Muscle layer of duodenum (tissue), 2 donors: ENCODE measurements around the gene UVSSA.
"Not testable (repeated sequence)": the region's sequence is repeated elsewhere in the genome, so short reads cannot be mapped to it uniquely, and the experiment has no call there.

ENCODE experiments used
- H3K27ac ChIP-seq: one replicate; pipeline ENCODE4 v1.7.0; 2013; ENCODE audit warnings: mild to moderate bottlenecking, low read length
- H3K27me3 ChIP-seq: one replicate; pipeline ENCODE4 v1.7.0; 2013; ENCODE audit warnings: low read depth, mild to moderate bottlenecking, control low read depth, low read length
- H3K36me3 ChIP-seq, 2 donors: one replicate each; pipeline ENCODE4 v1.7.0; 2013; ENCODE audit warnings: low read length in 2 of 2, control low read depth in 1 of 2, mild to moderate bottlenecking in 1 of 2; ENCODE audit not compliant: insufficient read depth in 2 of 2, control insufficient read depth in 1 of 2
- H3K4me1 ChIP-seq, 2 donors: one replicate each; pipeline ENCODE4 v1.7.0; 2013; ENCODE audit warnings: low read length in 2 of 2, mild to moderate bottlenecking in 2 of 2, control low read depth in 1 of 2, moderate library complexity in 1 of 2; ENCODE audit not compliant: insufficient read depth in 2 of 2, control insufficient read depth in 1 of 2
- H3K4me3 ChIP-seq, 2 donors: one replicate each; pipeline ENCODE4 v1.7.0; 2013; ENCODE audit warnings: low read length in 2 of 2, low read depth in 1 of 2, mild to moderate bottlenecking in 1 of 2
- H3K9me3 ChIP-seq, 2 donors: one replicate each; pipeline ENCODE4 v1.7.0; 2013; ENCODE audit warnings: low read length in 2 of 2, control low read depth in 1 of 2, mild to moderate bottlenecking in 1 of 2; ENCODE audit not compliant: control insufficient read depth in 1 of 2
- donor health status: healthy.

The UVSSA gene

DNA sequence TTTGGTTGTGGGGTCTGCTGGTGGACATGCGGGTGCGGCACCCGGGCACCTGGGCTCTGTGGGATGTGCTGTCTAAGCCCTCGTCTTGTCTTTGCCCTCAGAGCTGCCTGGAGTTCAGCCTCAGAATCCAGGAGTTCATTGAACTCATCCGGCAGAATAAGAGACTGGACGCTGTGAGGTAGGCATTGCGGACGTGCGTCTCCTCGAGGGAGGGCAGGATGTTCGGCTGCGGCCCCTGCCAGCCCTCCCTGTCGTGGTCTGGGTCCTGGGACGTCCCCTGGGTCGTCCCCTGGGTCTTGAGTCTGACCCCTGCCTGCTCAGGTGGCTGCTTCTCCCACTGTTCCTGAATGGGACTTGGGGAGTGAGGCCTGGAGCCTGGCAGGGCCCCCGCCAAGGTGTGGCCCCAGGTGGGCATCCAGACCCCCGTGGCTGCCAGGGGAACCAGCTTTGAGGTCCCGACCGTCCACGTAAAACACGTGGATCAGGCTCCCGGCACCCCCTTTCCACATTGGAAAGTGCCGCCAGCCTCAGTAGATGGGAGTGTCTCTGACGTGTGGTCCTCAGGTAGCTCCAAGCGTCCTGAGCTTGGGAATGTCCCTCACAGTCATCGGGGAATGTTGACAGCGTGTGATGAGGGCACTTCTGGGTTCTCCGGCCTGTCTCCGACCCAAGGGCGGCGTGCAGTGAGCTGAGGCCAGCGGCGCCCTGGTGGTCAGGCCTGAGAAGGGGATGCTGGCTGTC, 19.3 kb upstream of the UVSSA start:
- Histone ChIP-seq H3K27ac (no peak overlapping the region), H3K4me1 (no peaks in the 10 kb centered on the region), H3K4me3 (no peak overlapping the region), H3K27me3 (no peaks in the 10 kb centered on the region), H3K9me3 (no peaks in the 10 kb centered on the region), H3K36me3 (peaks cover 17 to 69% of the 10 kb centered on the region in 2 donors)

DNA sequence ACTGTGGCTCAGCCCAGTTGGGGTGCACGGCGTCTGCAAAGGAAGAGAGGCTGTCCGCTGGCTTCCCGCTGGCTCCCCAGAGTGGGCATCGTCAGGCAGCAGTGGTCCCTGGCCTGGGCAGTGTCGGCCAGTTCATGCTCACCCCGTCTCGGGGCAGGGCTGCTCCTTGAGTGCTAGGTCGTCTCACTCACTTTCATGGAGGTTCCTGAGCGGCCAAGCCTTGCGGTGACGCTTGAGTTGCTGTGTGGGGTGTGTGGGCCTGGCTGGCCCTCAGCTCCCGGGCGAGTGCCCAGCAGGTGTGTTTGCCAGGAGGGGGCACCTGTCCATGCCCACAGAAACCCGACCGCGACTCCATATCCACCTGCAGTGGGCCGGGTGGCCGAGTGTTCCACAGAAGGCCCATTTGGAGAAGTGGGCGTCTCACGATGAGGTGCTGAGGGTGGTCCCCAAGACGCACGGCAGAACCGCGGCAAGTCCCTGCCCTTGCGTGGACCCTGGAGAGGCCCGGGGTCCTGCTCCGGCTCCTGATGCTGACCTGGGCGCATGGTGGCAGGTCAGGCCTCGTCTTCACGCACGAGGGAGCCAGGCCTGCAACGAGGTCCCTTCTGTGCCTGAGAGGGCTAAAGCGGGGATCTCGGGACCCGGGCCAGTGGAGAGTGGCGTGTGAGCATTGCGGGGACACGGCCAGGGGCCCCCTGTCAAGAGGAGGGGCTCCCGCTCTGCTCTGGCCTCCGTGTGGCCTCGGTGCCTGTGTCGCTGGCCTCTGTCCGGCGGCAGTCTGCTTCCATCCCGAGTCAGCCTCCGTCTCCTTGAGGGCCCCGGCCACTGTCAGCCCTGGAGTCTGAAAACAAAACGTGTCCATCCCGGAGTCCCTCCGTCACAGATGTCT, 18.5 kb upstream of the UVSSA start:
- peaks cover 12 to 69% of the 10 kb centered on the region in 2 donors for H3K36me3 ChIP-seq
- no peaks in the 10 kb centered on the region for H3K9me3 ChIP-seq
- no peaks in the 10 kb centered on the region for H3K4me1 ChIP-seq
- H3K27me3 ChIP-seq, result no peaks in the 10 kb centered on the region
- H3K27ac ChIP-seq, result no peak overlapping the region
- no peak overlapping the region for H3K4me3 ChIP-seq

DNA sequence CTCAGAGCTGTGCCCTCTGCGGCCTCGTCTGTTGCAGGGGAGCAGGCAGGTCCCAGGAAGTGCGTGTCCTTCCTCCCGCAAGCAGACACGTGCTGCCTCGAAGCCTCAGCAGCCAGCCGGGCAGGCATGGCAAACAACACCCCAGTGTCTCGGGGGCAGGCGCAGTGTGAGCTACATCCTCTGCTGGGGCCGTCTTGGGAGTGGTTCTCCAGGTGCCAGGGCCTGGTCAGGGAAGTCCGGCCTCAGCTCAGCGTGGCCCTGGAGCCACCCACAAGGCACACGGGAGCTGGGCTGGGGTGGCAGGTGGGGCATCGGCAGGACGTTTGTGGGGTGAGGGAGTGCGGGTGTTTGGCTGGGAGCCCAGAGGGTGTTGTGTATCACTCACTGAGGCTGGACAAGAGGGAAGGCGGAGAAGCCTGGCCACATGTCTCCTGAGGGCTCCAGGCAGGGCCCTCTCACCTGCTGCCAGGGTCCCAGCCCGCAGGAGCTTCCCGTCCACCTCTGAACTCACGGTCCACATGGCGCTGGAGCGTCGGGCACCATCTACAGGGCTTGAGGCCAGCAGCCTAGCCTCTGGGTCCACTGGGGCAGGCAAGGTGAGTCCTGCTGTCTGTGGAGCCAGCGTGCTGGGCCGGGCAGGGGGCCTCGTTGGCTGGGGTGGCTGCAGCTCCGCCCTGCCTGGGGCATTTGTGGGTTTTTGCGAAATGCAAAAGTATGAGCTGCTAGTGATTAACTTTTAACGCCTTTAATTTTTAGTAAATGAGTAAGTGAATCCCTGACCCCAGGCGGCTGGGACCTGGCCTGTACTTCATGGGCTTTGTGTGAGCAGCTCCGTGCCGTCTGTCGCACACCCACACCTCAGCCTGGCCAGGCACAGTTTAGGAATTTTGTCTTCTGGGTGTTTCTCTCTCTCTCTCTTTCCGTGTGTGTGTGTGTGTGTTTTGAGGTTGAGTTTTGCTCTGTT, 17.3 kb upstream of the UVSSA start:
- Histone ChIP-seq H3K4me1 (no peaks in the 10 kb centered on the region), H3K4me3 (no peak overlapping the region)

DNA sequence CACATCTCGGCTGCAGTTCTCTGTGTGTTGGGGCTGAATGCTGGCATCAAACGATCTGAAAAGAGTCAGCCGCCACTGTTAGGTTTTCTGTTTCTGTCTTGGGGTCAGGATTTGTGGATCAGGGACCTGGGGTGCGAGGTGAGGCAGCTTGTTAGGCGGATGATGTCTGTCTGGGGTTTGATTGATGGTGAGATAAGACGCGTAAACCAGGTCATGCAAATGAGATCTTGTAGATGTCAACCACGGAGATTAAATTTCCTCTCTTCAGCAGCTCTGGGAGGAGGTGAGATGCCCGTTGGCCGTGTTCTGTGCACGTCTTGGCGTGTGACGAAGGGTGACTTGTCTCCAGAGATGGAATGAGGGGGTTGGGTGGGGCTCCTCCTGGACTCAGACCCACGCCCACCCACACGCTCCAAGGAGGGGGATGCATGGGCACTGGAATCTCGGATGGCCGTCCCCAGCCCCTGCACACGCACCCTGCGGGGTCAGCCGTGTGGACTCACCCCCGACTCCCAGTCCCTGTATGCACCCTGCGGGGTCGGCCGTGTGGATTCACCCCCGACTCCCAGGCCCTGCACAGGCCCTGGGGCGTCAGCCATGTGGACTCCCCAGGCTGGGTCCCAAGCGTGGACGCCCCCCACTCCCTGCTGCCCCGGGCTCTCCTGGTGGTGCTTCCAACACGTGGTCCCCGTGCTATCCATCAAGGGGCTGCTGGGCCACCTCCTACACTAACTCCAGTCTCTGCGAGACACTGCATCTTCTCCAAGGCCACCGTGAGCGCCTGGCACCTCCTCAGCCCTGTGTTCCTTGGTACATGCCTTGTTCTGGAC, 16.0 kb upstream of the UVSSA start:
- Histone ChIP-seq H3K27ac (no peak overlapping the region), H3K36me3 (peaks cover 18 to 67% of the 10 kb centered on the region in 2 donors), H3K9me3 (no peaks in the 10 kb centered on the region), H3K4me3 (no peak overlapping the region), H3K4me1 (no peaks in the 10 kb centered on the region), H3K27me3 (no peaks in the 10 kb centered on the region)

More for the DNA sequence above, 17.3 kb upstream of the UVSSA start:
- Histone ChIP-seq H3K9me3 (no peaks in the 10 kb centered on the region), H3K27me3 (no peaks in the 10 kb centered on the region), H3K36me3 (peaks cover 15 to 72% of the 10 kb centered on the region in 2 donors), H3K27ac (no peak overlapping the region)

DNA sequence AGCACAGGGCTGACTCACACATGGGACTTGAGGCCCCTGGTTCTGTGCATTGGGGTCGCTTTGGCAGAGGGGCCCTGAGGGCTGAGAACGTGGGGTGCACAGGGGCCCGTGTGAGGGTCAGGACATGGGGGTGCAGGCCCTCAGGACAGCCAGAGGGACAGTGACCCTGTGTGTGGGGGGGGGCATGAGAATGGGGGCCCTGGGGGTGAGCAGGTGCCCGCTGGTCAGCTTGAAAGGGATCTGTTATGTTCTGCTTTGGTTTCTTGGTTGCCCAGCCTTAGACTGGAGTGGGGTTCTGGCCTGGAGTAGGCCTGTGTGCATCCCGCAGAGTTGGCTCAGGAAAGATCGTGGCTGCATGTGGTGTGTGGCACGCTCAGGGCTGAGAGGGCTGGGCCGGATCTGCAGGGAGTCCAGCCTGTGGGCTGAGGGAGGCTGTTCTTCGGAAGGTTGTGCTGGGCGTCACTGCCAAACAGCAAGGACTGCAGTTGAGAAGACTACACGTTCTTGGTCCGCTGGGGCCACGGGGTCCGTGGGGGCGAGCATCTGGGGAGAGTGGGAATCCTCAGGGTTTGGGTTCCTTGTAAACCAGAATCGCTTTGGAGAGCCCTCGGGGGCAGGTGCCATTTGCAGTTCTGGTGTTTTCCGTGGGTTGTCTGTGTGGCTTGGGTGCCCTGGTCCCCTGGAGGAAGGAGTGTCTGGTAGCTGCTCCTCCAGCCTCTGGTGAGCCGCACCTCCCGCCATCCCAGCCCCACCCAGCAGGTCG, 15.2 kb upstream of the UVSSA start:
- H3K27ac ChIP-seq, result no peak overlapping the region
- H3K4me1 ChIP-seq, result no peaks in the 10 kb centered on the region
- no peaks in the 10 kb centered on the region for H3K27me3 ChIP-seq
- no peak overlapping the region for H3K4me3 ChIP-seq
- peaks cover 19 to 66% of the 10 kb centered on the region in 2 donors for H3K36me3 ChIP-seq
- no peaks in the 10 kb centered on the region for H3K9me3 ChIP-seq

DNA sequence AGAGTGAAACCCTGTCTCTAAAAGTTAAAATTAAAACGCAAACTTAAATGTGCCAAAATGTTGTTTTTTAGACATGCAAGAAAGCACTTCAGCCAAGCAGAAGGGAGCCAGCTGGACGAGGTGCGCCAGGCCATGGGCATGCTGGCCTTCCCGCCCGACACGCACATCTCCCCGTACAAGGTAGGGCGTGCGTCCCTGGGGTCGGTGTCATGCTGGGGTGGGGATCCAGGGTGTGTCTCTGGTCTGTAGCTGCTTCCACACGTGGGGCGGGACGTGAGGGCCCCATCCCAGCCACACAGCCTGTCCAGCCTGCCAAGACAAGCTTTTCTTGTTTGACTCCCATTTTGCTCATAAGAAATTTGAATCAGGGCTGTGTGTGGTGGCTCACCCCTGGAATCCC, 14.3 kb upstream of the UVSSA start:
- Histone ChIP-seq H3K9me3 (no peaks in the 10 kb centered on the region), H3K36me3 (peaks cover 27 to 67% of the 10 kb centered on the region in 2 donors)

DNA sequence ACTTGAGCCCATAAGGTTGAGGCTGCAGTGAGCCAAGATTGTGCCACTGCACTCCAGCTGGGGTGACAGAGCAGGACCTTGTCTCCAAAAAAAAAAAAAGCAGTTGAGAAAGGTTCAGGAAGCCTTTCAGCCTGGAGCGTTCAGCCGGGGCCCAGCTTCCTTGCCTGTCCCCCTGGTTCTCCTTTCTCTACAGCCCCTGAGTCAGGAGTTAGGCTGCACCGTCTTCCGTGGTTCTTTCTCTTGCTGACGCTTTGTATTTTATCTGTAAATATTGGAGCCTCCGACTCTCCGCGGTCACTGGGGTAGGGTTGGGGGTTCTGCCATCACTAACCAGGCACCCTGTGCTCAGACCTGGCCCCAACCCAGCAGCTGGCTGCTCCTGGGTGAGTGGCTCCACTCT, 13.8 kb upstream of the UVSSA start:
- H3K27me3 ChIP-seq, result no peaks in the 10 kb centered on the region
- H3K36me3 ChIP-seq, result peaks cover 28 to 67% of the 10 kb centered on the region in 2 donors
- H3K4me3 ChIP-seq, result no peak overlapping the region
- H3K27ac ChIP-seq, result no peak overlapping the region
- no peaks in the 10 kb centered on the region for H3K4me1 ChIP-seq
- no peaks in the 10 kb centered on the region for H3K9me3 ChIP-seq

More for the DNA sequence above, 14.3 kb upstream of the UVSSA start:
- no peak overlapping the region for H3K27ac ChIP-seq
- H3K27me3 ChIP-seq, result no peaks in the 10 kb centered on the region
- no peak overlapping the region for H3K4me3 ChIP-seq
- H3K4me1 ChIP-seq, result no peaks in the 10 kb centered on the region

DNA sequence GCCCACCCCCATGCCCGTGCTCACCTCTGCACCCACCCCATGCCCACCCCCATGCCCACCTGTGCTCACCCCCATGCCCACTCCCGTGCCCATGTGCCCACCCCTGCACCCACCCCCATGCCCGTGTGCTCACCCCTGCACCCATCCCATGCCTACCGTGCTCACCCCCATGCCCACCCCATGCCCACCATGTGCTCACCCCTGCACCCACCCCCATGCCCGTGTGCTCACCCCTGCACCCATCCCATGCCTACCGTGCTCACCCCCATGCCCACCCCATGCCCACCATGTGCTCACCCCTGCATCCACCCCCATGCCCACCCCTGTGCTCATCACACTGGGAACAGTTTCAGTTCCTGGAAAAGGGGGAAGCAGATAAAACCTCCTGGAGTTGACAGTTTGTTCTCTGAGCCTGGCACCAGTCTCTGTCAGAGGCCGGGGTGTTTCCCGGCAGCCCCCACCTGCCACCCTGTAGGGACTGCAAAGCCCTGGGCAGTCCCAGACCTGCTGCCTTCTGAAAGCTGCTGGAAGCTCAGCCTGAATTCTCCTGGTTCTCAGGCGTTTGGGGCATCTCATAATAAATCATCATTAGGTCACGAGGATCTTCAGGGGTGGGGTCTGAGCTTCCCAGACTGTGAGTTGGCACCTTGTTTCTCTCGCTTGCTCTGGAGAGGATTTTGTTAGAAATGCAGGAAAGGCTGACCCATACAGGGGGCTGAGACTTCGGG, 13.0 kb upstream of the UVSSA start:
- H3K9me3 ChIP-seq, H3K27ac ChIP-seq, H3K4me1 ChIP-seq, H3K27me3 ChIP-seq, H3K4me3 ChIP-seq: not testable (repeated sequence)
- peaks cover 28 to 67% of the 10 kb centered on the region in 2 donors for H3K36me3 ChIP-seq

DNA sequence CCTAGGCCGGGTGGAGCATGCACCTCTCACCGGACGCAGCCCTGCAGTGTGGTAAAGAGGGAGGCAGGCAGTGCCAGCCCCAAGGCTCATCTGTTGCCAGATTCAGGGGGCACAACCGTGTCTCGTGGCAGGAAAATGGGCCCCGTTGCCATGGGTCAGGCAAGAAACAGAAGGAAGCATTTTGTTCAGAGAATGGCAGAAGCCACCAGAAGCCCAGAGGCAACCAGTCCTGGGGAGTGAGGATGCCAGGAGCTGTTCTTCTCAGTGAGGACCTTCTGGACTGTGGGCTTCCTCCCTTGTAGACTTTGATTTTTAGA, 12.5 kb upstream of the UVSSA start:
- Histone ChIP-seq H3K36me3 (peaks cover 34 to 68% of the 10 kb centered on the region in 2 donors), H3K27ac (no peak overlapping the region), H3K4me3 (no peak overlapping the region), H3K9me3 (no peaks in the 10 kb centered on the region), H3K27me3 (no peaks in the 10 kb centered on the region), H3K4me1 (no peaks in the 10 kb centered on the region)
